Activated CD8-positive, alpha-beta memory T cell treated with anti-CD3 and anti-CD28 coated beads, Interleukin-2, amount 50 U/mL, for 1 hour (primary cell): ENCODE results near the gene SLC28A3.
"Not testable (repeated sequence)": the region's sequence is repeated elsewhere in the genome, so short reads cannot be mapped to it uniquely, and the experiment has no call there.

ENCODE experiments used
- DNase-seq: peaks from one replicate; pipeline ENCODE4 v3.0.0-alpha.2; 2020; ENCODE audit errors: extremely low read depth

Gene SLC28A3, protein sequence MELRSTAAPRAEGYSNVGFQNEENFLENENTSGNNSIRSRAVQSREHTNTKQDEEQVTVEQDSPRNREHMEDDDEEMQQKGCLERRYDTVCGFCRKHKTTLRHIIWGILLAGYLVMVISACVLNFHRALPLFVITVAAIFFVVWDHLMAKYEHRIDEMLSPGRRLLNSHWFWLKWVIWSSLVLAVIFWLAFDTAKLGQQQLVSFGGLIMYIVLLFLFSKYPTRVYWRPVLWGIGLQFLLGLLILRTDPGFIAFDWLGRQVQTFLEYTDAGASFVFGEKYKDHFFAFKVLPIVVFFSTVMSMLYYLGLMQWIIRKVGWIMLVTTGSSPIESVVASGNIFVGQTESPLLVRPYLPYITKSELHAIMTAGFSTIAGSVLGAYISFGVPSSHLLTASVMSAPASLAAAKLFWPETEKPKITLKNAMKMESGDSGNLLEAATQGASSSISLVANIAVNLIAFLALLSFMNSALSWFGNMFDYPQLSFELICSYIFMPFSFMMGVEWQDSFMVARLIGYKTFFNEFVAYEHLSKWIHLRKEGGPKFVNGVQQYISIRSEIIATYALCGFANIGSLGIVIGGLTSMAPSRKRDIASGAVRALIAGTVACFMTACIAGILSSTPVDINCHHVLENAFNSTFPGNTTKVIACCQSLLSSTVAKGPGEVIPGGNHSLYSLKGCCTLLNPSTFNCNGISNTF

DNA sequence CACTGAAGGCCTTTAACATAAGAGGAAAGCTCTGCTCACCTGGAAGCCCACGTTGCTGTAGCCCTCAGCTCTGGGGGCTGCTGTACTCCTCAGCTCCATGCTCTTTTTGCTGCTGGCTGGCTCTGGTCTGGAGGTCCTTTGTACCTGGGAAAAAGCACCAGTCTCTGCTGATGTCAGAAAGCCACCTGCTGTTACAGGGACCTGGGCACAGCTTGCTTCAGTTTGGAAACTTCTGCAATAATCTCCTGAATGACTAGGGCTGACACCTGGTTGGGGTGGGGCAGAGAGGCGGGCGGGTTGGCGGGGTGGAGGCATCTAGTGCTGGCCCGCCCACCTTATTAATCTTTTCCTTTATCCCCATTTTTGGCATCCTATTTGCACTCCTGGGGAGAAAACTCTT lies at the start of gene SLC28A3:
Gene SLC28A3 (minus strand): TSS at position 224 of the 400 bp plus-strand sequence. CDS start 125 bp downstream, at position 99.
- no peak for DNase-seq

DNA sequence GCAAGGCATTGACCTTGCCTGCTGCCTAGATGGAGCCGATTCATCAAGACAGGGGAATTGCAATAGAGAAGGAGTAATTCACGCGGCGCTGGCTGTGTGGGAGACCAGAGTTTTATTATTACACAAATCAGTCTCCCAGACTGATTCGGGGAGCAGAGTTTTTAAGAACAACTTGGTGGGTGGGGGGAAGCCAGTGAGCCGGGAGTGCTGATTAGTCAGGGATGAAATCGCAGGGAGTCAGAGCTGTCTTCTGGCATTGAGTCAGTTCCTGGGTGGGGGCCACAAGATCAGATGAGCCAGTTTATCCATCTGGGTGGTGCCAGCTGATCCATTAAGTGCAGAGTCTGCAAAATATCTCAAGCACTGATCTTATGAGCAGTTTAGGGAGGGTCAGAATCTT lies 49.7 kb upstream of the SLC28A3 start:
- not testable (repeated sequence) for DNase-seq

DNA sequence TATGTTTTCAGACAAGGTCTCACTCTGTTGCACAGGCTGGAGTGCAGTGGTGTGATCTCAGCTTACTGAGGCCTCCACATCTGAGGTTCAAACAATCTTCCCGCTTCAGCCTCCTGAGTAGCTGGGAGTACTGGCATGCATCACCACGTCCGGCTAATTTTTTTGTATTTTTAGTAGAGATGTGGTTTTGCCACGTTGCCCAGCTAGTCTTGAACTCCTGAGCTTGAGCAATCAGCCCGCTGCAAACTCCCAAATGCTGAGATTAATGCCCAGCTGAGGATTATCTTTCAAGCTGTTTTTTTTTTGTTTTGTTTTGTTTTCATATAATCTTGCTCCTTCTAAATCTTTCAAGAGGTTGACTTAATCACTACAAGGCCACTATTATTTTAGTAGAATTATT lies 47.3 kb upstream of the SLC28A3 start:
- no peak for DNase-seq

DNA sequence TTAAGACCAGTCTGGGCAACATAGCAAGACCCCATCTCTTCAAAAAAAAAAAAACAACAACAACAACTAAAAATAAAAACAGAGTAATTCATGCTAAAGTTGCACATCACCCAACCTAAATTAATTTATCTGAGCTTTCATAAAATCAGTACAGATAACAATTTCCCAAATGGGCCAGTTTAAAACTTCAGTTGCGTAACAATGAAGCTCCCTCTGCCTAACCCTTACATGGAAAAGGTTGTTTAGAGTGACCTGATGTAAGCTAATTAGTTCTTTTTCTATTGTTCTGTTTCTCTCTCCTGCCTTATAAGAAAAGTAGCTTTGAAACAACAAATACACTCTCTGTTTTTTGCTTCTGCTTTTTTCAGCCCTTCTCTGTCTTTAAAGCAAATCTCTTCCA lies 46.2 kb upstream of the SLC28A3 start:
- DNase-seq = no peak

DNA sequence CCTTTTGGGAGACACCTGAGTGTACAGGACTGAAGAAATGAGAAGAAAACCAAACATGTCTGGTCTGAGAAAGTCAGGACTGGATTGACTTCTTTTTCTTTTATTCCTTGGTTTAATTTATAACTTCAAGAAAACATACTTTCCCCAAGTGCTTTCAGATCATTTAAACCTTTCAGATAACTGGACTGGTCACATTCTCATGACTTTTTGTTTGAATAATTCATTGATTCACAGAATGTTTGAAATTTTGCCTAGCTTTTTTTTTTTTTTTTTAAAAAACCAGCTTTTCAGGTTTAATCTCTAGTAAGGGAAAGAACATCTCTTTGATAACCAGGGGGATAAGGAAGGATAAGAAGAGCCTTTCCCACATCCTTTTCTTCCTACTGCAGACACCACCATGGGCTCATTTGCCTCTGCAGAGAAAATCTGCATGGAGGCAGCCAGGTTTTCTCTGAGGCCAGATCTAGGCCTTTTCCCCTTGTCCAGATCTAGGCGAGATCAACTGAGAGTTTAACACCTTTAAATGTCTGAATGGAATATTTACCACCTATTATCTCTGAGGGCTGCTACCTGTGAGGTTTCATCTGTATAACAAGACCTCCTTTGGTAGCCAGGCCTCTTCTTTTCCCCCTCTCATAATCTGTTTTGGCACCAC lies 45.0 kb upstream of the SLC28A3 start:
- DNase-seq = no peak

DNA sequence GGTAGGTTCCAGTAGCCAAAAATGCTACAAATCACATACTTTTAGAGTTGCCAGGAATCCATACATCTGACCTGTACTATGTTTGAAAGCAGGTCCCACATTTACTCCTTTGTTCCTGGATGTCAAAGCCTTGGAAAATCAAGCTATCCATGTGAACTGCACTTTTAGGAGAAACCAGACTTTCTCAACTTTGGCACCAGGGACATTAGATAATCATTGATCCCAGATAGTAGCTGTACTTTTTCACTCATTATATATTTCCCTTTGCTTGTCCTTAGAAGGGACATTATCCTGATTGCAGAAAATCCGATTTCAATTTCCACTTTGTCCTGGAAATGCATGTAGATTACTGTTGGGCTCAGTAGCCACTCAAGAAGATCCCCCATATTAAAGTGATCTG lies 44.1 kb upstream of the SLC28A3 start:
- no peak for DNase-seq

DNA sequence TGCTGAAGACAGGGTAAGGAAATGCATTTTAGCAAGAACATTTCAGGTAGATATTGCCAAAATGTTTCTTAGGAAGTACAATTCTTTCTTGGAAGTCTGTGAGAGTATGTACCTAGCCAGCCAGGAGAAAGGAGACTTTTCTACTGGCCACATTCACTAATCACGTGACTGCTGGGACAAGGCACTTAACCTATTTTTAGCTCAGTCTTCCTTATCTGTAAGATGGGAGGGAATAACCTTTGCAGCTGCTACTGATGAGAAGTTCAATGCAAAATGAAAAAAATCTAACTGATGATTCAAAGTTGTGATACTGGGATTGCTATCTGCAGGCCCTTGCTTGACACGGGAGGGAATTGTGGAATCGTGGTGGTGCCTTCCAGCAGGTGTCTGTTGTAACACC lies 42.6 kb upstream of the SLC28A3 start:
- DNase-seq = no peak

DNA sequence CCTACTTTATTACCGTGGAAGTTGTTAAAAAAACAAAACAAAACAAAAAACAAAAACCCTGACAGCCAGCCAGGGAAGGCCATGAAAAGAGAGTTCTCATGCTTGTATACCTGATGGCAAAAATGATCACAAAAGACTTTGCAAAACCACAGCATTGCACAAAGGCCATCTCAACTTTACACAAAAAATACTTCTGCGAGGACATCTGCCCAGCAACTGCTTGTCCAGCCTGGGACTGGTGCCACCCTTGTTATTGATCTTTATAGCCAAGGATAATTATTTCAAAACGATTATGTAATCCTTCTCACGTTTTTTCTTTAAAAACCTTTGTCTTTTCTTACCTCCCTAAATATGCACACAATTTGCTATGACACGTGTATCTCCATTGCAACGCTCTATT lies 42.2 kb upstream of the SLC28A3 start:
- DNase-seq = no peak

DNA sequence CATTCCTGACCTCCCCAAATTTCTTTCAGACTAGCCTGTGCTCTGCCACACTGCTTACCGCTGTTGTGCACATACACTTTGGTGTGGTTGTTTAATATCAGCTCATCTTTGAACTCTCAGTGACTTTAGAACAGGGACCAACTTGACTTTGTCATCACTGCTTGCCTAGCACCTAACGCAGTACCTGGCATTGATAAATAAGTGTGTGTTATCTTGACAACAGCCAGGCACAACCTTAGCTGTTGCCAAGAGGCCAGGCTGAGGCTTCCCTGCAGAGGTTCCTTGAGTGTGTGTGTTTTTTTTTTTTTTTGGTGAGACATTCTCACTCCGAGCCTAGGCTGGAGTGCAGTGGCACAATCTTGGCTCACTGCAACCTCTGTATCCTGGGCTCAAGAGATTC lies 41.0 kb upstream of the SLC28A3 start:
- DNase-seq = no peak

DNA sequence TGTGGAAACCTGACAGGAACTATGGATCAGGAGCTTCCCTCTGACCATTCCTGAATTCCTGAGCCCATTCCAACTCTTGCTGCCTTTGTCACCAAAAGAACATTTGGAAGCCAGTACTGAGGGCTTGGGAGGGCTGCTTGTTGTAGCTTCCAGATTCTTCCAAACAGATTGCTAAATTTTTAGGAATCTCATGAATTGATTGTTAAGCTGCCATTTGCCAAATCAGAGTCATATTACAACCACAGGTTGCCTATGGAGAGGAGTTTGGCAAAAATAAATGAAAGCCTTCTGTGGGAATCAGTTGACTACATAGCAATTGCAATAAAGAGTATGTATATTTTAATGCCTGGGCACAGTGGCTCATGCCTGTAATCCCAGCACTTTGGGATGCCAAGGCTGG lies 39.2 kb upstream of the SLC28A3 start:
- DNase-seq = no peak

DNA sequence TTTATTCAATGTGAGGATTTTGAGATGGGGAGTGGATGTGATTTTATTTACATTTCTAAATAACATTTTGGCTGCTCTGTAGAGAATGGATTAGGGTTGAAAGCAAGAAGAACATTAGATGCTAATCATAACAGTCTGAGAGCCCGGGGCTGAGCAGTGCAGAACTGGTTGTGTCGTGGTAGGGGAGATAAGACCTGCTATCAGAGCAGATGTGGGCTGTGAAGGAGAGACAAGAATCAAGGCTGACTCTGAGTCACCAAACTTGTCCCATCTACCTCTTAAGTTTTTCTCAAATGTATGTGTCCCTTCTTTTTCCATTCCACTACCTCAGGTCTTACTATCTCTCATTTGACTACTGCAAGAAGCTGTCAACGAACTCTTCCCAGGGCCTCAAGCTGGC lies 35.4 kb upstream of the SLC28A3 start:
- no peak for DNase-seq

DNA sequence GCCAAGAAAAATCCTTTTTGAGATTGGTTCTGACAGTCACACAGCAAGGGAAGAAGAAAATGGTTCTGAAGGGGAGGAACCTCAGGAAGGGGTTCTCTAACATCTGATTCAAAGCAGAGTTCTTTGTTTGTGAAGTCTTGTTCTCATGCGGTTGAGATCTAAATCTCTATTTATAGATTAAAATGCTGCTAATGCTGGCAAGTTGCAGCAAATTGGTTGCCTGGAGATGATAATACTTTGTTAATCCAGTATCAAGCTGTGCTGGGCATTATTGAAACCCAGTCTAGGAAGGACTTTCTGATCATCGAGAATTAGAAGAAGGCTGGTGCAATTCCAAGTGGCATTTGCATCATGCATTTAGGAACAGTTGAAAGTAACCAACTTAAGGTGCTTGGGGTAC lies 34.0 kb upstream of the SLC28A3 start:
- DNase-seq = no peak

DNA sequence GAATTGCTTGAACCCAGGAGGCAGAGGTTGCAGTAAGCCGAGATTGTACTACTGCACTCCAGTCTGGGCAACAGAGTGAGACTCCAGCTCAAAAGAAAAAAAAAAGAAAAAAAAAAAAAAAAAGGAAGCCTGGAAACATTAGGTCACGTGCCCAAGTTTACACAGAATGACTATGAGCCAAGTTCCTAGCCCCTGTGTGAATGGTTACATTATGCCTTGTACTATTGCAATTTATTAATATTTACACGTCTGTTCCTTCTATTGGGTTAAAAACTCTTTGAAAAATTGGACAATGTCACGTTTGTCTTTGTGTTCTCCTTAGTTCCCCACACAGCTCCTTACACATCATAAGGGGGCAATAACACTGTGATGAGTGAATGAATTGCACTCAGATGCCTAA lies 33.5 kb upstream of the SLC28A3 start:
- DNase-seq = no peak

DNA sequence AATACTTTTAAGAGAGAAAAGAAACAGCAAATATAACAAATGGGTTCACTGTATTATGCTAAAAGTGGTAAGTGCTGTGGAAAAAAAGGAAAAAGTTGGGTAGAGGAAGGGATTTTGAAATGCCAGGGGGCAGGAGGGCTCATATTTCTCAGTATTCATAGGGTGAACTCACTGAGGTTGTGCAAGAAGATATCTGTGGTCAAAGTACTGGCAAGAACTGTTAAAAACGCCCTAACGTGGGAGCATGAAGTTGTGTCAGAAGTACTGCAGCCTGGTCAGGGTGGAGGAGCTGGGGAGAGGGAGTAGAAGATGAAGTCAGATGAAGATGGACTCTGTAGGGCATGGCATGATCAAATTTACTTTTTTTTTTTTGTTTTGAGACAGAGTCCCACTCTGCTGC lies 31.2 kb upstream of the SLC28A3 start:
- DNase-seq = no peak

DNA sequence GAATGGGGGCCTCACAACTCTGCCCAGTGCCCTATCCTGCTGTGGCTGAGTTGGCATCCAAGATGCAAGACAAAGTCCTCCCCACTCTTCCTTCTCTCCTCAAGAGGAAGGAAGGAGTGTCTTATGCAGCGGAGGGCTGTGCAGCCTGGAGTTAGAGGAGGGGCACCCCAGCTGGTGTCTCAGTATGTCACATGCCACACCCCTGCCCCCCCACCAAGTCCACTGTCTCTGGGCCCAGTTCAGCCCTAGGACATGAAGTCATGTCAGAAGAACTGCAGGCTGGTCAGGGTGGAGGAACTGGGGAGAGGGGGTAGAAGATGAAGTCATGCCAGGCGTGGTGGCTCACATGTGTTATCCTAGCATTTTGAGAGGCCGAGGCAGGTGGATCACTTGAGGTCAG lies 28.0 kb upstream of the SLC28A3 start:
- no peak for DNase-seq

DNA sequence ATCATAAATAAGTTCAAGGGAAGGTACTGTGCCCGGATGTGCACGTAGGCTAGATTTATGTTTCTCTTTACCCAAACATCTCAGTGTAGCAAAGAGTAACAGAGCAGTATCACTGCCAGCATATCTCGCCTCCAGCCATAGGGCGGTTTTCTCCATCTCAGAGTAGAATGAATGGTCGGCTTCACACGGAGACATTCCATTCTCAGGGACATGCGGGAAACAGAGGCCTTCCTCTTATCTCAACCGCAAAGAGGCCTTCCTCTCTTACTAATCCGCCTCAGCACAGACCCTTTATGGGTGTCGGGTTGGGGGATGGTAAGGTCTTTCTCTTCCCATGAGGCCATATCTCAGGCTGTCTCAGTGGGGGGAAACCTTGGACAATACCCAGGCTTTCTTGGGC lies 27.2 kb upstream of the SLC28A3 start:
- DNase-seq = not testable (repeated sequence)

DNA sequence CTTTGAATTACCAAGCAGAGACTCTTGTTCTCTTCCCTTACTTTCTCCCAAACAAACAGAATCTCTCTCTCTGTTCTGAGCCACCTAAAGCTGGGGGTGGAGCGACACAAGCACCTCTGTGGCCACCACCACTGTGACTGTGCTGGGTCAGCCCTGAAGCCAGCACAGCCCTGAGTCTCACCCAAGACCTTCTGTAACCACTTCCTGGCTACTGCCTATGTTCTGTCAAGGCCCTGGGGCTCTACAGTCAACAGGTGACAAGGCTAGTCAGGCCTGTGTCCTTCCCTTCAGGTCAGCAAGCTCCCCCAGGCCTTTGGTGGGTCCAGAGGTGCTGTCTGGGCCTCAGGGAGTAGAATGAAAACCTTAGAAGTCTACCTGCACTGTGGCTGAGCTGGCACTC lies 26.1 kb upstream of the SLC28A3 start:
- no peak for DNase-seq

DNA sequence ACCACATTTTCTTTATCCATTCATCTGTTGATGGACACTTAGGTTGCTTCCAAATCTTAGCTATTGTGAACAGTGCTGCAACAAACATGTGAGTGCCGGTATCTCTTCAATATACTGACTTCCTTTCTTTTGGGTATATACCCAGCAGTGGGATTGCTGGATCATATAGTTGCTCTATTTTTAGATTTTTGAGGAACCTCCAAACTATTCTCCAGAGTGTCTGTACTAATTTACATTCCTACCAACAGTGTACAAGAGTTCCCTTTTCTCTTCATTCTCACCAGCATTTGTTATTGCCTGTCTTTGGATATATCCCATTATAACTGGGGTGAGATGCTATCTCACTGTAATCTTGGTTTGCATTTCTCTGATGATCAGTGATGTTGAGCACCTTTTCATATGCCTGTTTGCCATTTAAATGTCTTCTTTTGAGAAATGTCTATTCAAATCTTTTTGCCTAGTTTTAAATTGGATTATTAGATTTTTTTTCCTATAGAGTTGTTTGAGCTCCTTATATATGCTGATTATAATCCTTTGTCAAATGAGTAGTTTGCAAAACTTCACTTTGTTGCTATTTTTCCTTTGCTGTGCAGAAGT lies 24.4 kb upstream of the SLC28A3 start:
- not testable (repeated sequence) for DNase-seq

DNA sequence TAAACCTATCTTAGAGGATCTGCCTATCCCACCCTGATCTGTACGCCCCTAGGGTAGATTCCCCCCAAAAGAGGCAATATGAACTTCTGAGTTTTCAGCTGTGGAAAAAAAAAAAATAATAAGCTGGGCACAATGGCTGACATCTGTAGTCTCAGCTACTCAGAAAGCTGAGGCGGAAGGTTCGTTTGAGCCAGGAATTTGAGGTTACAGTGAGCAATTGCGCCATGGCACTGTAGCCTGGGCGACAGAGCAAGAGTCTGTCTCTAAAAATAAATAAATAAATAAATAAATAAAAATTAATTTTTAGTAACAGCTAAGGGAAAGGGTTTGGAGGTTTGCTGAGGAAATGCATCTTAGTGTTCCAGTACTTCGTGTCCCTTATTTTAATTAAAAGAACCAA lies 21.1 kb upstream of the SLC28A3 start:
- DNase-seq = no peak

DNA sequence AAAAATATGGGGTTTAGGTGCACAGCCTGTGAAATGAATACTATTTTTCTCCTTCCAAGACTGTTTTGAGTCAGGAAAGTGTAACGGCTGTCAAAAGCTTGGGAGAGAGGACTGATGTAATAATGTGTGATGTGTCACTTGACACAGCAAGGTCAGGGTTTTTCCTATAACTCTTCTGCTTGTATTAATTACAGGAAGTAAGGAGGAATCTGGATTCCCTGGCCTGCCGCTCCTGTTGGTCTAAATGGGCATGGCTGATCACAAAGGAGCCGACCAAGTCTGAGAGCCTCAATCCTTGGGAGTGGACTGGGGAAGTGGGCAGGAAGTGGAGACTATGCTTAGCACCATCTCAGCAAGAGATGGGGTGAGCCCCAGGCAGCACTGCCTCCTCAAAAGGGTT lies 16.7 kb upstream of the SLC28A3 start:
- no peak for DNase-seq

DNA sequence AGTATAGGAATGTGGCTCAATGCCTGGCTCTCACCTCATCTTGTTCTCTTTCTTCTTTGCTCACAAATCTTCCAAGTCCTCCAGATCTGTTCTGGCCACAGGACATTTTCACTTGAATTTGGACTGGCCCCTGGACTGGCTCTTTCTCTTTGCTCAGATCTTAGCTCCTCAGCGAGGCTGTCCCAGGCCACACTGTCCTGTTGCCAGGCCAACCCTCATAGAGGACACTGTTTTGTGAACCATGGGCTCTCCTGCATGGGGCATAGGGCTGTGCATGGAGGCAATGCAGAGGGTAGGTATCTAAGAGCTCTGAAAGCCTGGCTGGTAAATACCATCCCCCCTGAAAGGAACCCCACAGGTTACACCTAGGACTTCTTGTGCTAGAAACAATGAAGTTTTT lies 13.5 kb upstream of the SLC28A3 start:
- DNase-seq = no peak

DNA sequence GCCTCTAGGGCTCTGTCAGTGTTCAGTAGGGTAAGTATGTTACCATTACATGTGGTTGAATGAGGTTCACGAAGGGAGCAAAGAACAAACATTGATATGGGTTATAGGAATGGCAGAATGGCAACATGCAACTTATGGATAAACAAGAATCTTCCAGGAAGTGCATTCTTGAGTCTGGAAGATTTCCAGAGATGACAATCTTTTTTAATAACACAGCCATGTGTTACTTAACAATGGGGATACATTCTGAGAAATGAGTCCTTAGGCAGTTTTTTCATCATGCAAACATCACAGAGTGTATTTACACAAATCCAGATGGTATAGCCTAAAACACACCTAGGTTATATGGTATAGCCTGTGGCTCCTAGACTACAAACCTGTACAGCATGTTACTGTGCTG lies 9.1 kb upstream of the SLC28A3 start:
- no peak for DNase-seq

DNA sequence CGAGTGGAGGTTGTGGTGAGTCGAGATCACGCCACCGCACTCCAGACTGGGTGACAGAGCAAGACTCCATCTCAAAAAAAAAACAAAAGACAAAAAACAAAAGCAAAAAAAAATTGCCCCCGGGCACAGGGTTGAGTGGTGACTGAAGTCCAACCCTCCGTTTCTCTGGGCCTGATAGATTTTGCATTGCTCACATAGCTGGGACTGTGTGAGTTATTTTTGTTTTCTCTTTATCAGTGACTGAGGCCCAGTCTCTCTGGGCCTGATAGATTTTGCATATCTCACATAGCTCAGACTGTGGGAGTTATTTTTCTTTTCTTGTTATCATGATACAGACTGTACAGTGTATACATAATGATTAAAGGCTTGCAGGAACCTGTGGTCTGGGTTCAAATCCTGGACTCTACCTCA lies 2.6 kb upstream of the SLC28A3 start:
- DNase-seq = no peak
